Measurements from ENCODE around the gene ABCC9.

ABCC9 gene

GRCh38 chr12:21773263-21773741 is 167.9 kb downstream of the ABCC9 start:
- no peak overlapping the region for H3K4ac ChIP-seq (ENCODE audit: low read depth, low read length)
- no peaks in the 10 kb centered on the region for H3K79me1 ChIP-seq (ENCODE audit: low read length)
- no peak overlapping the region for H2AFZ ChIP-seq (ENCODE audit: insufficient read depth, low read length, poor library complexity)
- no peaks in the 10 kb centered on the region for H3K27me3 ChIP-seq (ENCODE audit: insufficient read depth, low read length)
- no peak overlapping the region for H3K14ac ChIP-seq (ENCODE audit: low read length)
- H3K9ac ChIP-seq (ENCODE audit: low read length), result no peak overlapping the region
- no peaks in the 10 kb centered on the region for H3K36me3 ChIP-seq (ENCODE audit: control insufficient read depth in 1 of 2, insufficient read depth in 2 of 2, low read length in 2 of 2)
- no peak overlapping the region for H4K91ac ChIP-seq (ENCODE audit: low read depth, low read length)
- peak in 1 of 2 donors; percentile 6 for DNase-seq
- H3K4me1 ChIP-seq (ENCODE audit: control insufficient read depth in 1 of 2, insufficient read depth in 2 of 2, low read length in 2 of 2), result no peaks in the 10 kb centered on the region
- H3K9me3 ChIP-seq (ENCODE audit: insufficient read depth, low read depth, low read length), result no peaks in the 10 kb centered on the region
- no peak overlapping the region for H2BK5ac ChIP-seq (ENCODE audit: low read depth, low read length, poor library complexity)
- no peaks in the 10 kb centered on the region for H3K79me2 ChIP-seq (ENCODE audit: control insufficient read depth, insufficient read depth, low read length, poor library complexity)
- H4K8ac ChIP-seq (ENCODE audit: low read depth, low read length), result no peak overlapping the region
- no peak overlapping the region for H4K12ac ChIP-seq (ENCODE audit: low read depth, low read length)
- no peak overlapping the region for H2AK5ac ChIP-seq (ENCODE audit: low read length)
- H3K4me3 ChIP-seq (ENCODE audit: low read depth, low read length), result no peak overlapping the region
- H3K23ac ChIP-seq (ENCODE audit: low read length), result no peak overlapping the region
- H3K4me2 ChIP-seq (ENCODE audit: low read length), result peak overlapping the region; percentile 15
- no peak overlapping the region for H3K27ac ChIP-seq (ENCODE audit: low read depth, low read length)
- WGBS (ENCODE audit: extremely low coverage, insufficient coverage, insufficient read length), result no CpG with 5 or more reads among the region's 23 CpGs
- no peak overlapping the region for H2BK120ac ChIP-seq (ENCODE audit: insufficient read depth, low read length, poor library complexity)
- no peak overlapping the region for H2BK12ac ChIP-seq (ENCODE audit: low read length)
- H3K18ac ChIP-seq (ENCODE audit: low read length), result no peak overlapping the region

DNA sequence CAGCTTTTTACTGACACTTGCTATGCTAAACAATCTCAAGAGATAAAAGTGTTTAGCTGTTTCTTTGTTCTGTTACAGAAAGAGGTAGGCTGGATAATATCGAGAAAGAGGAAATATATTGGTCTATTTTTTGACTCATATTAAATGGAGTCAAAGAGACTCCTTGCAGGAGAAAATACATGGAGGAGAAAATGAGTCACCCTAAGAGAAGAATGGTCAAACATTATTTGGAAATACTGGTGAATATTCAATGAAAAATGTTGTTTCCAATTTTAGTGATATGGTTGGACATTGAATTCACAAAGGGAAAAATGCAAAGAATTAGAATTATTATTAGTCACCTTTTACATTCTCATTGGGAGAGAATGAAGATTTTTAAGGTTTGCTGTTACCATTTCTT is 169.9 kb downstream of the ABCC9 start:
- Histone ChIP-seq H3K23ac (ENCODE audit: low read length) (no peak overlapping the region), H3K4ac (ENCODE audit: low read depth, low read length) (no peak overlapping the region)
- no CpG with 5 or more reads among the region's 1 CpG for WGBS (ENCODE audit: extremely low coverage, insufficient coverage, insufficient read length)

GRCh38 chr12:21769307-21769706 is 171.9 kb downstream of the ABCC9 start:
- H2BK5ac ChIP-seq (ENCODE audit: low read depth, low read length, poor library complexity), result no peak overlapping the region
- H3K4me3 ChIP-seq (ENCODE audit: low read depth, low read length), result no peak overlapping the region
- H3K4ac ChIP-seq (ENCODE audit: low read depth, low read length), result no peak overlapping the region
- no peak overlapping the region for H3K9ac ChIP-seq (ENCODE audit: low read length)
- H3K14ac ChIP-seq (ENCODE audit: low read length), result no peak overlapping the region
- WGBS (ENCODE audit: extremely low coverage, insufficient coverage, insufficient read length), result no CpG with 5 or more reads among the region's 2 CpGs
- no peak for DNase-seq
- no peak overlapping the region for H2BK120ac ChIP-seq (ENCODE audit: insufficient read depth, low read length, poor library complexity)
- no peak overlapping the region for H4K91ac ChIP-seq (ENCODE audit: low read depth, low read length)
- H3K4me2 ChIP-seq (ENCODE audit: low read length), result no peak overlapping the region
- H3K36me3 ChIP-seq (ENCODE audit: control insufficient read depth in 1 of 2, insufficient read depth in 2 of 2, low read length in 2 of 2), result no peaks in the 10 kb centered on the region
- no peaks in the 10 kb centered on the region for H3K9me3 ChIP-seq (ENCODE audit: insufficient read depth, low read depth, low read length)
- H4K8ac ChIP-seq (ENCODE audit: low read depth, low read length), result no peak overlapping the region
- H2BK12ac ChIP-seq (ENCODE audit: low read length), result no peak overlapping the region
- H3K4me1 ChIP-seq (ENCODE audit: control insufficient read depth in 1 of 2, insufficient read depth in 2 of 2, low read length in 2 of 2), result no peaks in the 10 kb centered on the region
- H3K79me1 ChIP-seq (ENCODE audit: low read length), result no peaks in the 10 kb centered on the region
- H2AFZ ChIP-seq (ENCODE audit: insufficient read depth, low read length, poor library complexity), result no peak overlapping the region
- no peak overlapping the region for H3K27ac ChIP-seq (ENCODE audit: low read depth, low read length)
- H2AK5ac ChIP-seq (ENCODE audit: low read length), result no peak overlapping the region
- H4K12ac ChIP-seq (ENCODE audit: low read depth, low read length), result no peak overlapping the region
- no peak overlapping the region for H3K18ac ChIP-seq (ENCODE audit: low read length)
- no peaks in the 10 kb centered on the region for H3K27me3 ChIP-seq (ENCODE audit: insufficient read depth, low read length)
- no peaks in the 10 kb centered on the region for H3K79me2 ChIP-seq (ENCODE audit: control insufficient read depth, insufficient read depth, low read length, poor library complexity)
- no peak overlapping the region for H3K23ac ChIP-seq (ENCODE audit: low read length)

More for the DNA sequence above, 169.9 kb downstream of the ABCC9 start:
- Histone ChIP-seq H2BK120ac (ENCODE audit: insufficient read depth, low read length, poor library complexity) (no peak overlapping the region), H3K4me3 (ENCODE audit: low read depth, low read length) (no peak overlapping the region), H3K9me3 (ENCODE audit: insufficient read depth, low read depth, low read length) (no peaks in the 10 kb centered on the region), H3K4me2 (ENCODE audit: low read length) (no peak overlapping the region), H4K12ac (ENCODE audit: low read depth, low read length) (no peak overlapping the region), H3K4me1 (ENCODE audit: control insufficient read depth in 1 of 2, insufficient read depth in 2 of 2, low read length in 2 of 2) (no peaks in the 10 kb centered on the region), H3K36me3 (ENCODE audit: control insufficient read depth in 1 of 2, insufficient read depth in 2 of 2, low read length in 2 of 2) (no peaks in the 10 kb centered on the region), H3K27ac (ENCODE audit: low read depth, low read length) (no peak overlapping the region), H4K8ac (ENCODE audit: low read depth, low read length) (no peak overlapping the region), H4K91ac (ENCODE audit: low read depth, low read length) (no peak overlapping the region), H3K27me3 (ENCODE audit: insufficient read depth, low read length) (no peaks in the 10 kb centered on the region), H3K79me2 (ENCODE audit: control insufficient read depth, insufficient read depth, low read length, poor library complexity) (no peaks in the 10 kb centered on the region), H2AFZ (ENCODE audit: insufficient read depth, low read length, poor library complexity) (no peak overlapping the region), H2AK5ac (ENCODE audit: low read length) (no peak overlapping the region), H3K14ac (ENCODE audit: low read length) (no peak overlapping the region), H3K9ac (ENCODE audit: low read length) (no peak overlapping the region), H3K79me1 (ENCODE audit: low read length) (no peaks in the 10 kb centered on the region), H2BK12ac (ENCODE audit: low read length) (no peak overlapping the region), H2BK5ac (ENCODE audit: low read depth, low read length, poor library complexity) (no peak overlapping the region), H3K18ac (ENCODE audit: low read length) (no peak overlapping the region)
- DNase-seq, result peak in 1 of 2 donors; percentile 59

GRCh38 chr12:21766403-21766802 is 174.8 kb downstream of the ABCC9 start:
- no peak overlapping the region for H3K4ac ChIP-seq (ENCODE audit: low read depth, low read length)
- no peak overlapping the region for H4K91ac ChIP-seq (ENCODE audit: low read depth, low read length)
- DNase-seq, result no peak

More at GRCh38 chr12:21766403-21766802, 174.8 kb downstream of the ABCC9 start:
- Histone ChIP-seq H4K8ac (ENCODE audit: low read depth, low read length) (no peak overlapping the region), H3K27ac (ENCODE audit: low read depth, low read length) (no peak overlapping the region), H3K4me2 (ENCODE audit: low read length) (no peak overlapping the region), H3K4me1 (ENCODE audit: control insufficient read depth in 1 of 2, insufficient read depth in 2 of 2, low read length in 2 of 2) (no peaks in the 10 kb centered on the region), H2AK5ac (ENCODE audit: low read length) (no peak overlapping the region), H3K23ac (ENCODE audit: low read length) (no peak overlapping the region), H2BK12ac (ENCODE audit: low read length) (no peak overlapping the region), H4K12ac (ENCODE audit: low read depth, low read length) (no peak overlapping the region), H3K18ac (ENCODE audit: low read length) (no peak overlapping the region), H2BK5ac (ENCODE audit: low read depth, low read length, poor library complexity) (no peak overlapping the region), H3K9ac (ENCODE audit: low read length) (no peak overlapping the region), H3K36me3 (ENCODE audit: control insufficient read depth in 1 of 2, insufficient read depth in 2 of 2, low read length in 2 of 2) (no peaks in the 10 kb centered on the region), H3K27me3 (ENCODE audit: insufficient read depth, low read length) (no peaks in the 10 kb centered on the region), H3K9me3 (ENCODE audit: insufficient read depth, low read depth, low read length) (no peaks in the 10 kb centered on the region), H3K79me2 (ENCODE audit: control insufficient read depth, insufficient read depth, low read length, poor library complexity) (no peaks in the 10 kb centered on the region), H3K14ac (ENCODE audit: low read length) (no peak overlapping the region), H3K4me3 (ENCODE audit: low read depth, low read length) (no peak overlapping the region), H2AFZ (ENCODE audit: insufficient read depth, low read length, poor library complexity) (no peak overlapping the region), H3K79me1 (ENCODE audit: low read length) (no peaks in the 10 kb centered on the region), H2BK120ac (ENCODE audit: insufficient read depth, low read length, poor library complexity) (no peak overlapping the region)
- WGBS (ENCODE audit: extremely low coverage, insufficient coverage, insufficient read length), result no CpG with 5 or more reads among the region's 2 CpGs
